ENCODE measurements around the gene ZC3H10.
A peak's percentile ranks its signal among the peaks of the same experiment; 100 is the strongest.

ZC3H10 gene

DNA sequence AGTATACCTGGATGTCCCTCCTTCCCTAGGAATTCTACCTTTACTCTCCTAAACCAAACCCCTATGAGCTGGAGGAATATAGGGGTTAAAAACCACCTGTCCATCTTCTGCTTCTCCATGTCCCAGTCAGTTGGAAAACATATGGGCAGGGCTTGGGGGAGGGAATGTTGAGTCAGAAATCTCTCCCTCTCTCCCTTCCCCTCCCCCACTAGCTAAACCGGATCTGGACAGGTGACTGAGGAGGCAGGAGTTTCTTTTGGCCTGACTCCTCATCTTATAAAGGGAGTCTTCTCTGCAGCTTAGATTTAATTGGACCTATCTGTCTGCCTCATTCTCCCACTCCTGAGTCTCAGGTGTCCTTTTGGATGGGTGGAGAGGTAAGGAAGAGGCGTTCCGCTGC lies 32.0 kb upstream of the ZC3H10 start:
- no peak for DNase-seq (ENCODE audit: low read depth in 2 of 2)
- H3K4me3 ChIP-seq (replicated peaks in 1 of 2; ENCODE audit: low read depth in 2 of 2, low read length in 2 of 2), result no peak overlapping the region
- TF ChIP-seq CTCF (IDR thresholded peaks at IDR 0.05; ENCODE audit: low read depth, low read length), result no peak

DNA sequence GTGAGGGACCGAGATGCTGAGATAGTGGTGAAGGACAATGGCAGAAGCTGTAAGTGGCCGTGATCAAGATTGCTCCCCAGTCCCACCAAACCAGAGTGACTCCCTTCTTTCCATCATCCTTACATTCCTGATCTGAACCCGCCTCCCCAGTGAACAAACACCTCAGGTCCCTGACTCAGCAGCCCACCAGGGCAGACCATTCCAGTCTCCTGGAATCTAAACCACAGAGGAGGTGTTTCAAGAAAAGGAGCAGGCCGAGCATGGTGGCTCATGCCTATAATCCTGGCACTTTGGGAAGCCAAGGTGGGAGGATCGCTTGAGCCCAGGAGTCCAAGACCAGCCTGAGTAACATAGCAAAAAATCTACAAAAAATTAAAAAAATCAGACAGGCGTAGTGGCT lies 31.5 kb upstream of the ZC3H10 start:
- TF ChIP-seq CTCF (IDR thresholded peaks at IDR 0.05; ENCODE audit: low read depth, low read length), result no peak
- no peak for DNase-seq (ENCODE audit: low read depth in 2 of 2)

GRCh38 chr12:56087220-56087619 lies 30.8 kb upstream of the ZC3H10 start:
- H3K4me3 ChIP-seq (replicated peaks in 1 of 2; ENCODE audit: low read depth in 2 of 2, low read length in 2 of 2), result no peak overlapping the region
- TF ChIP-seq CTCF (IDR thresholded peaks at IDR 0.05; ENCODE audit: low read depth, low read length), result no peak
- DNase-seq (ENCODE audit: low read depth in 2 of 2), result peak in 1 of 2 donors; percentile 42

More for the DNA sequence above, 31.5 kb upstream of the ZC3H10 start:
- H3K4me3 ChIP-seq (replicated peaks in 1 of 2; ENCODE audit: low read depth in 2 of 2, low read length in 2 of 2), result no peak overlapping the region

DNA sequence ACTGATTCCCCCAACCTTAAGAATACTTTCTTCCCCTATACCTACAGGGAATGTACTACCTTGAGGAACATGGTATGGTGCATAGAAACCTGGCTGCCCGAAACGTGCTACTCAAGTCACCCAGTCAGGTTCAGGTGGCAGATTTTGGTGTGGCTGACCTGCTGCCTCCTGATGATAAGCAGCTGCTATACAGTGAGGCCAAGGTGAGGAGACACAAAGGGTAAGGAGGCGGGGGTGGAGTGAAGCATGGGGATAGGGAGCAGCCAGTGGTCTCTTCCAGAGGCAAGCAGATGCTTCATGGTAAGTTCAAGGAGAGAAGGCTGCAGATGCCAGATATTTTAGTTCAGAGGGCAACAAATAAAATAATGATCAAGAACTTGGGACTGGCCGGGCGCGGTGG lies 20.3 kb upstream of the ZC3H10 start:
- H3K4me3 ChIP-seq (replicated peaks in 1 of 2; ENCODE audit: low read depth in 2 of 2, low read length in 2 of 2), result no peak overlapping the region
- no peak for TF ChIP-seq CTCF (IDR thresholded peaks at IDR 0.05; ENCODE audit: low read depth, low read length)
- DNase-seq (ENCODE audit: low read depth in 2 of 2), result no peak

GRCh38 chr12:56098592-56098991 lies 19.5 kb upstream of the ZC3H10 start:
- no peak for DNase-seq (ENCODE audit: low read depth in 2 of 2)
- no peak overlapping the region for H3K4me3 ChIP-seq (replicated peaks in 1 of 2; ENCODE audit: low read depth in 2 of 2, low read length in 2 of 2)
- TF ChIP-seq CTCF (IDR thresholded peaks at IDR 0.05; ENCODE audit: low read depth, low read length), result no peak

DNA sequence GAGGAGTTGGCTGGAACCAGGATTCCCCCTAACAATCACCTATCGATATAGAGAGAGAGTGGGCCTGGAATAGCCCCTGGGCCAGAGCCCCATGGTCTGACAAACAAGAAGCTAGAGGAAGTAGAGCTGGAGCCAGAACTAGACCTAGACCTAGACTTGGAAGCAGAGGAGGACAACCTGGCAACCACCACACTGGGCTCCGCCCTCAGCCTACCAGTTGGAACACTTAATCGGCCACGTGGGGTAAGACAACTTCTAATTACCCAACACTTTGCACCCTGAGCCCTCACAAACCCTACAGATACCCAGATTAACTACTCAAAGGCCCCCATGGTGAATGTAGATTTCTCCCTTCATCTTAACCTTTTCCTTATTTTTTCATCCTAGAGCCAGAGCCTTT lies 18.3 kb upstream of the ZC3H10 start:
- DNase-seq (ENCODE audit: low read depth in 2 of 2), result no peak
- no peak for TF ChIP-seq CTCF (IDR thresholded peaks at IDR 0.05; ENCODE audit: low read depth, low read length)
- no peak overlapping the region for H3K4me3 ChIP-seq (replicated peaks in 1 of 2; ENCODE audit: low read depth in 2 of 2, low read length in 2 of 2)

DNA sequence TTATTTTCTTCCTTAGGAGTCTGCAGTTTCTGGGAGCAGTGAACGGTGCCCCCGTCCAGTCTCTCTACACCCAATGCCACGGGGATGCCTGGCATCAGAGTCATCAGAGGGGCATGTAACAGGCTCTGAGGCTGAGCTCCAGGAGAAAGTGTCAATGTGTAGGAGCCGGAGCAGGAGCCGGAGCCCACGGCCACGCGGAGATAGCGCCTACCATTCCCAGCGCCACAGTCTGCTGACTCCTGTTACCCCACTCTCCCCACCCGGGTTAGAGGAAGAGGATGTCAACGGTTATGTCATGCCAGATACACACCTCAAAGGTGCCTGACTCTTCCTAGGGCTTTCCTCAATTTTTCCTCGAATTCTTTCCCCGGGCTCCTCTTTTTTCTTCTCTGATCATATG lies 17.0 kb upstream of the ZC3H10 start:
- H3K4me3 ChIP-seq (replicated peaks in 1 of 2; ENCODE audit: low read depth in 2 of 2, low read length in 2 of 2), result no peak overlapping the region
- no peak for DNase-seq (ENCODE audit: low read depth in 2 of 2)
- no peak for TF ChIP-seq CTCF (IDR thresholded peaks at IDR 0.05; ENCODE audit: low read depth, low read length)

Measured in cardiac fibroblast (primary cell).